GM04503 (cell line): ENCODE data around the gene TAAR8.
"Not testable (repeated sequence)": the region's sequence is repeated elsewhere in the genome, so short reads cannot be mapped to it uniquely, and the experiment has no call there.

Experiments used
- DNase-seq: peaks from one replicate; pipeline ENCODE4 v3.0.0-alpha.2; 2012; ENCODE audit warnings: low read depth

The TAAR8 gene

GRCh38 chr6:132552372-132552771, at the start of gene TAAR8:
Gene TAAR8, plus strand, starts transcription at chr6:132552672. Its CDS starts 21 bp downstream, at chr6:132552693.
- no peak for DNase-seq

- DNase-seq = no peak
Measured at GRCh38 chr6:132504757-132505156, 47.7 kb upstream of the TAAR8 start.

- DNase-seq = no peak
Measured at GRCh38 chr6:132505158-132505557, 47.3 kb upstream of the TAAR8 start.

GRCh38 chr6:132506461-132506860, 46.0 kb upstream of the TAAR8 start:
- DNase-seq = no peak

GRCh38 chr6:132506869-132507808, 45.3 kb upstream of the TAAR8 start:
- no peak for DNase-seq

- no peak for DNase-seq
Measured at GRCh38 chr6:132511210-132511830, 41.2 kb upstream of the TAAR8 start.

GRCh38 chr6:132511831-132512220, 40.6 kb upstream of the TAAR8 start:
- no peak for DNase-seq

- no peak for DNase-seq
Measured at GRCh38 chr6:132512342-132512637, 40.2 kb upstream of the TAAR8 start.

- DNase-seq = peak; percentile 49
Measured at GRCh38 chr6:132512638-132513632, 39.5 kb upstream of the TAAR8 start, which contains the start of gene STX7. Gene STX7, minus strand, starts transcription at chr6:132513116. Its CDS starts 9,586 bp downstream, at chr6:132503530.

GRCh38 chr6:132513831-132514545, 38.5 kb upstream of the TAAR8 start:
- no peak for DNase-seq

GRCh38 chr6:132515386-132515785, 37.1 kb upstream of the TAAR8 start:
- no peak for DNase-seq

- DNase-seq = no peak
Measured at GRCh38 chr6:132520953-132521352, 31.5 kb upstream of the TAAR8 start.

- DNase-seq = no peak
Measured at GRCh38 chr6:132524646-132525045, 27.8 kb upstream of the TAAR8 start.

GRCh38 chr6:132525866-132526265, 26.6 kb upstream of the TAAR8 start:
- DNase-seq = no peak

GRCh38 chr6:132526461-132526860, 26.0 kb upstream of the TAAR8 start:
- DNase-seq = no peak

GRCh38 chr6:132527791-132528190, 24.7 kb upstream of the TAAR8 start:
- DNase-seq = no peak

GRCh38 chr6:132530293-132530974, 22.0 kb upstream of the TAAR8 start:
- DNase-seq = no peak

- DNase-seq = not testable (repeated sequence)
Measured at GRCh38 chr6:132534546-132534945, 17.9 kb upstream of the TAAR8 start.

GRCh38 chr6:132537145-132537544, 15.3 kb upstream of the TAAR8 start:
- DNase-seq = no peak

- DNase-seq = no peak
Measured at GRCh38 chr6:132537977-132538376, 14.5 kb upstream of the TAAR8 start, which contains the start of gene TAAR9. Gene TAAR9, plus strand, starts transcription at chr6:132538277. Its CDS starts 13 bp downstream, at chr6:132538290.

GRCh38 chr6:132544826-132545225, 7.6 kb upstream of the TAAR8 start:
- DNase-seq = no peak
